ENCODE data around the gene SPECC1.
"Not testable (repeated sequence)": the region's sequence is repeated elsewhere in the genome, so short reads cannot be mapped to it uniquely, and the experiment has no call there.

The SPECC1 gene

DNA sequence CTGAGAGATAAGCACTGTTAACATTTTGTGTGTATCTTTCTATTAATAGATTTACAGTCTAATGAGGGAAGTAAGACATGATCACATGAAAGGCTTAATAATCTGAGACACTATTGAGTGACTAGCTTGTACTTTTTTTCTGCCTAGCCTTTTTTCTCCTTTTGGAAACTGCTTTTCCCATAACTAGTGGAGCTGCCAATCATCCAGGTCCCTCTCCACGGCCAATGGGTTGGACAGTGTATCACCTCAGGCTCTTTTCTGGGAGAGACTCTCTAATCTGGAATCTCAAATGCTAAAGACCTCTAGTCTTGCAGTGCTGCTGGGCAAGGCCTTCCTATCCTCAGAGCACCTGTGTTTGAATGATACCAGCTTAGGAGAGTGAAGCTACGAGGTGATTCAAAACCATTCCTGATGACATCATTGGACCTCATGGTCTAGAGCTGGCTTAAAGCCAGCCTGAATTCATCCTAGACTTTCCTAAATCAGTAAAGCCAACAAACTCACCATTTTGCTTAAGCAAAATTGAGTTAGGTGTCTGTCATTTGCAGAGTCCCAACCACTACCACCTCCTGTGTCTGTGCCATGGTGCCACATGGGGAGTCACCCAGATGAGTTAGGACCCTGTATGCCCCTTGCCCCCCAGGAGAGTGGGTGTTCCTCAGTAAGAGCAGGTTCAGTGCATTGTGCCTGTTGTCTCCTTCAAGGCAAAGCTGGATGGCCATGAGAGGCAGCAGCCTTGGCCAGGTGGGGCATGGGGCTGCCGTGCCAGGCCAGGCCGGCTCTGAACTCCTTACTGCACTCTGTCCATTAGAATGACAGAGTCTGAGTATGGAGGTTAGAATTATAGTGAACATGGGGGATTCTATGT lies 62.9 kb downstream of the SPECC1 start:
- DNase-seq (ENCODE audit: low read depth in 2 of 2), result no peak

- DNase-seq (ENCODE audit: low read depth in 2 of 2), result no peak
These were observed 63.5 kb downstream of the SPECC1 start for GRCh38 chr17:20072692-20072992.

DNA sequence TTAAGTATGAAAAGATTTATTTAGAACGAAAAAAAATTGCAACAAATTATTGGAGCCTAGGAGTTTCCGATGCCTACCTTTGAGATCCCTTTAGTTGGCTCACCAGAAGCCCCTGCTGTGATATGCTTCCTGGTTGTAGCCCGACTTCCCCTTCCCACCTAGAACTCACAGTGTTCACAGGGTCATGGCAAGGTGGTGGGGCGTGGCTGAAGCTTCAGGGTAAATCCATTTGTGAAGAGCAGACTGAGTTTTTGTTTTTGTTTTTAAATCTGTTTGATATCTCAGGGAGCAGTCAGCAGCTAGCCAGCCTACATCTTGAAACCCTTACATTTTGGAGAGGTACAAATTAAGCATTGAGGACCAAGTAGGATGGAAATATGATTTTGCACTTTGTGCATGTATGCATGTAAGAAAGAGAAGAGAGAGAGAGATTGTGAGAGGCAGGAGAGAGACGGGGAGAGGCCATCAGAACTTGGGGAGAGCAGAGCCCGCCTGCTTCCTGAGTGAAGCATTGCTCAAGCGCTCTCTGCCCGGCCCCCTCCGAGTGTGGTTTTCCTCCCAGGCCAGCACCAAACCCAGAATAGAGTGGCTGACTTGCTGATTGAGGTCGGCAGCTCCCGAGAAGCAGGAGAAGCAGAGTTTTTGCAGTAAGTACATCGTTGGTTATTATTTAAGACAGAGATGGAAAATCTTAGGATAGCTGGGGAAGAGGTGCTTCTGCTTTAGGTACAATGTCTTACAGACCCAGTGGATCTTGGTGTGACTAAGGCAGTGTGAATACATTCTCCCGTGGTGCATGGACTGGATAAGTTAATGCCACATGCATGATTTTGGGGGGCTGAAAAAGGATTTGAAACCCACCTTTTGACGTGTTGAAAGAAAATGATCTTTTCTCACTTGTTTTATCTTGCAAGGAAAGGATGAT lies 64.2 kb downstream of the SPECC1 start:
- no peak for DNase-seq (ENCODE audit: low read depth in 2 of 2)

DNA sequence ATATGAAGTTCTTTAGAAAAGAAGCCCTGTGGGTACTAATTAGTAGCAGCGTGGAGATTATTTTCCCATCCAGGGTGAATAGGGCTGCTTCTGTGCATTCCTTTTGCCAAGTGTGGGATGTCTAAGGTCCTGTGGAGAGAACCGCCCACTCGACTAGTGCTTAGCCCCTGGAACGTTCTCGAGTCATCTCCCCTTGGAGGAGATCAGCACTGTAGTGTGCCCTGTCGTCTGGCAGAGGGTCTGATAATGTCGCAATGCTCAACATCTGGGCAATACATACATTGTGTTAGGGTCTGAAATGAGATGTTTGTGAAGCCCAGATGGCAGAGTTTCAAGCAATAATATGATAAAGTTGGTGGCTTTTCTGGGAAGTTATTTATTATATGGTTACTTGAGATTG lies 64.8 kb downstream of the SPECC1 start:
- DNase-seq (ENCODE audit: low read depth in 2 of 2), result no peak

DNA sequence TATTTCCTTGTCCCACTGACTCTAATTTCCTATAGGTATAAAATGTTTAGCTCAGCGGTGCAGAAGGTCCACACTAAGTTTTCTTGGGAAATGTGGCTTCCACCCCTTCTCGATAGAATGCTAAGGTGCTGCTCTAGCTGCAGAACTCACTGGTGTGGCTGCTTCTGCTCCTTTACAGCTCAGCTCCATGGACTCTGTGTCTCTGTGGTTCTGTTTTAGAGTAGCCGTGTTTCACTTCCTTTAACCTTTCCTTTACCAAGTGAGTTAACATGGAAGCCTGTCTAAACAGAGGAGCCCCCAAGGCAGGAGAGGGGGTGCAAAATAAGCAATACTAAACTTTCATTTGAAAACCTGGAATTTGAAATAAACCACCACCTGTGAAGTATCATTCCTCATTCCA lies 65.3 kb downstream of the SPECC1 start:
- DNase-seq (ENCODE audit: low read depth in 2 of 2), result no peak

GRCh38 chr17:20076137-20076536 lies 67.0 kb downstream of the SPECC1 start:
- DNase-seq (ENCODE audit: low read depth in 2 of 2), result not testable (repeated sequence)

- DNase-seq (ENCODE audit: low read depth in 2 of 2), result no peak
These were observed 69.0 kb downstream of the SPECC1 start for GRCh38 chr17:20077978-20078685.

- DNase-seq (ENCODE audit: low read depth in 2 of 2), result no peak
These were observed 71.4 kb downstream of the SPECC1 start for GRCh38 chr17:20080513-20080912.

- DNase-seq (ENCODE audit: low read depth in 2 of 2), result no peak
These were observed 74.1 kb downstream of the SPECC1 start for GRCh38 chr17:20083156-20083859.

- DNase-seq (ENCODE audit: low read depth in 2 of 2), result no peak
These were observed 75.6 kb downstream of the SPECC1 start for GRCh38 chr17:20084621-20085282.

GRCh38 chr17:20085283-20085845 lies 76.2 kb downstream of the SPECC1 start:
- DNase-seq (ENCODE audit: low read depth in 2 of 2), result no peak

- no peak for DNase-seq (ENCODE audit: low read depth in 2 of 2)
These were observed 77.4 kb downstream of the SPECC1 start for GRCh38 chr17:20086416-20087076.

- no peak for DNase-seq (ENCODE audit: low read depth in 2 of 2)
These were observed 78.5 kb downstream of the SPECC1 start for GRCh38 chr17:20087538-20088250.

- DNase-seq (ENCODE audit: low read depth in 2 of 2), result no peak
These were observed 80.8 kb downstream of the SPECC1 start for GRCh38 chr17:20089756-20090547.

DNA sequence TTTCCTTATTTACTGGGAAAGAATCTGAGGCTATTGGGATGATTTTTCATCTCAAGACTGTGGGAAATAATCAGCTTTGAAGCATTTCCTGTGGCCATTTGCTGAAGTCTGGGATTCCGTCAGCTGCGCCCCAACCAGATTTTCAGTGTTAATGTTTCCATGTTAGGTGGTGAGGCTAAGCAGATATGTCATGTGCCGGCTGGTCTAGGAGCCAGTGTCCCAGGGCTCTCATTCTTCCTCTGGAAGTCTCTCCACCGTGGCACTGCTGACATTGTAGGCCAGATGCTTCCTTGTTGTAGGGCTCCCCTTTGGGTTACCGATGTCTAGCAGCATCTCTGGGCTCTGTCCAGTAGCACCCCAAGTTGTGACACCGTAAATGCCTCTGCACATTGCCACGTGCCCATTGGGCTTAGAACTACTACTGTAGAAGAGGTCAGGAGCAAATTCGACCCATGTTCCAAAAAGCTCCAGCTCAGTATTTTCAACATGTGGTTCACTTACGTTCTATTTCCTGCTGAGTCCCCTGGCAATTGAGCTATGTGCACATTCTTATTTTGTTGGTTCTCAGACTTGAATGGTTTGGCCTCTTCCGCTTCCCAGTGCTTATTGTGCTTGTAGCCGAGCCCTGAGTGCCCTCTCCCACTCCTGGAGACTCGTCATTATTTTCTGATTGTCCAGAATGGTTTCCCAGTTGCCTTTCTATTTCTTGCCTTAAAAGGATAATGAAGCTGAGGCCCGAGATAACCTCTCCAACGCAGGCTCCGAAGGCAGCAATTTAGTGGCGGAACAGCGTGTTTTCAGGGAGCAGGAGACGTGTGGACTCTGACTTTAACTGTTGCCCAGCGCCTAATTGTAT lies 82.2 kb downstream of the SPECC1 start:
- DNase-seq (ENCODE audit: low read depth in 2 of 2), result no peak

DNA sequence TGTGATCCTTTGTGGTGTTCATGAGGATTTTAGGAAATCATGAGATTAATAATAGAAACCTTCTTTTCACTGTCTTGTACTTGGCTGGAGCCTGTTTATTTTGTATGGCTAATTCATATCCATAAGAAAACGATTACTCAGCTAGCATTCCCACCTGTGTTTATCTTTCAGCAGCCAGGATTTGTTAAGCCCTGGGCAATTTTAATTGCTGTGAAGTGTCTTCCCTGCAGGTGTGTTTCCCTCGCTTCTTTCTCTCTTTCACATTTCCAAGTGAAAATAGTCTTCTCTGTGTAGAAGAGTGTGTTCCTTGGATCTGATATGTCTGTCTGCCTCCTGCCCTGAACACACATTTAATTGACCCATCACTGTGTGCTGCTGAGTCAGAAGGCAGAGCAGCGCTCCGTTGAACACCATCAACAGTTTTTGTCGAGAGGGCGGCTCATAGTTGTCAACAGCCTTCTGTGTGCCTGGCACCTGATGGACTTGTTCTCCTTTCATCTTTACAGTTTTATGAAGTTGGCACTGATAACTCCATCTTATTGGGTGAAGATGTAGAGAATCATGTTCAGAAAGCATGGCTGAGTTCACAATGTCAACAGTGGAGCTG lies 83.2 kb downstream of the SPECC1 start:
- DNase-seq (ENCODE audit: low read depth in 2 of 2), result no peak

- no peak for DNase-seq (ENCODE audit: low read depth in 2 of 2)
These were observed 83.9 kb downstream of the SPECC1 start for GRCh38 chr17:20092973-20093626.
